Osteoblast (primary cell): ENCODE measurements around the gene NFIB. TPM values are rescaled to one million over a fixed set of nuclear protein-coding genes. Genes with fewer than 3 reads are reported as not detected.

Source experiments
- DNase-seq: peaks from one replicate; pipeline ENCODE4 v3.0.0; 2011; ENCODE audit warnings: low spot score, mixed read lengths; ENCODE audit not compliant: insufficient read length; ENCODE audit errors: missing footprints
- H2AFZ ChIP-seq: 2 replicates; pipeline ENCODE4 v1.6.0; 2011; ENCODE audit warnings: mild to moderate bottlenecking, low read length
- H3K27ac ChIP-seq: 2 replicates; pipeline ENCODE4 v1.5.1; 2011; ENCODE audit warnings: mild to moderate bottlenecking, low read depth, low read length, moderate library complexity
- H3K27me3 ChIP-seq: 2 replicates; pipeline ENCODE4 v1.6.0; 2012; ENCODE audit warnings: mild to moderate bottlenecking, control low read depth, inconsistent platforms, low read length, moderate library complexity; ENCODE audit not compliant: insufficient read depth
- H3K36me3 ChIP-seq: 2 replicates; pipeline ENCODE4 v1.5.1; 2011; ENCODE audit warnings: mild to moderate bottlenecking, low read length, control low read depth, moderate library complexity; ENCODE audit not compliant: insufficient read depth
- H3K4me1 ChIP-seq: 2 replicates; pipeline ENCODE4 v1.5.1; 2011; ENCODE audit warnings: mild to moderate bottlenecking, low read length, control low read depth, moderate library complexity; ENCODE audit not compliant: insufficient read depth
- H3K4me2 ChIP-seq: 2 replicates; pipeline ENCODE4 v1.6.0; 2011; ENCODE audit warnings: mild to moderate bottlenecking, low read length; ENCODE audit not compliant: insufficient read depth
- H3K4me3 ChIP-seq: fragments of 200-600 bp; sonication (generic); 3 replicates; pipeline ENCODE4 v1.5.1; 2012; ENCODE audit warnings: mild to moderate bottlenecking, low read length, inconsistent platforms; ENCODE audit not compliant: insufficient read depth
- H3K79me2 ChIP-seq: 2 replicates; pipeline ENCODE4 v1.6.0; 2012; ENCODE audit warnings: mild to moderate bottlenecking, low read length, control low read depth, inconsistent platforms; ENCODE audit not compliant: insufficient read depth
- H3K9me3 ChIP-seq: 2 replicates; pipeline ENCODE4 v1.5.1; 2011; ENCODE audit warnings: low read depth, low read length, control low read depth
- H4K20me1 ChIP-seq: 2 replicates; pipeline ENCODE4 v1.6.0; 2012; ENCODE audit warnings: mild to moderate bottlenecking, low read length, control low read depth; ENCODE audit not compliant: insufficient read depth
- CTCF ChIP-seq: IDR thresholded peaks from 2 replicates; pipeline ENCODE4 v1.5.1; 2011; ENCODE audit warnings: mild to moderate bottlenecking, low read depth, low read length, moderate library complexity; ENCODE audit errors: extremely low read depth
- total RNA-seq: library from RNA; depleted of rRNA; stranded (reverse); fragments of >200 nt; gene quantifications from 2 replicates; pipeline ENCODE4 v1.2.3, GENCODE V29; 2012

Gene NFIB
- total RNA-seq, 1 donor, result 21.0 TPM

- DNase-seq, result no peak
- Histone ChIP-seq H3K27me3 (no peaks in the 10 kb centered on the region), H3K4me3 (no peak overlapping the region), H3K27ac (peak overlapping the region; percentile 63), H3K4me1 (peaks cover 41% of the 10 kb centered on the region), H3K36me3 (peaks cover 3% of the 10 kb centered on the region), H4K20me1 (peaks cover 2% of the 10 kb centered on the region), H3K79me2 (peaks cover 29% of the 10 kb centered on the region), H3K4me2 (no peak overlapping the region), H2AFZ (no peak overlapping the region), H3K9me3 (no peaks in the 10 kb centered on the region)
- TF ChIP-seq CTCF, result no peak
These were observed 55.8 kb downstream of the NFIB start for GRCh38 chr9:14258156-14258555.

- Histone ChIP-seq H3K4me1 (peaks cover 48% of the 10 kb centered on the region), H3K27ac (peak overlapping the region; percentile 9), H3K4me2 (peak overlapping the region; percentile 5), H3K4me3 (no peak overlapping the region), H4K20me1 (peaks cover 2% of the 10 kb centered on the region), H2AFZ (no peak overlapping the region), H3K36me3 (peaks cover 3% of the 10 kb centered on the region), H3K79me2 (peaks cover 29% of the 10 kb centered on the region), H3K27me3 (no peaks in the 10 kb centered on the region), H3K9me3 (no peaks in the 10 kb centered on the region)
- DNase-seq, result no peak
- no peak for TF ChIP-seq CTCF
These were observed 57.4 kb downstream of the NFIB start for GRCh38 chr9:14256588-14256987.

GRCh38 chr9:14251154-14252071 is 62.5 kb downstream of the NFIB start:
- H3K79me2 ChIP-seq, result peaks cover 39% of the 10 kb centered on the region

More at GRCh38 chr9:14251154-14252071, 62.5 kb downstream of the NFIB start:
- Histone ChIP-seq H3K9me3 (no peaks in the 10 kb centered on the region), H3K4me2 (peak overlapping the region; percentile 82), H2AFZ (no peak overlapping the region), H3K36me3 (peaks cover 3% of the 10 kb centered on the region), H3K4me1 (peaks cover 38% of the 10 kb centered on the region), H3K27ac (peak overlapping the region; percentile 84), H3K27me3 (no peaks in the 10 kb centered on the region), H3K4me3 (peak overlapping the region; percentile 57), H4K20me1 (no peaks in the 10 kb centered on the region)
- TF ChIP-seq CTCF, result no peak
- DNase-seq, result peak; percentile 41
